AG08395 (cell line): ENCODE data around the gene ARHGEF25.
"Not testable (repeated sequence)": the region's sequence is repeated elsewhere in the genome, so short reads cannot be mapped to it uniquely, and the experiment has no call there.

ENCODE experiments used
- DNase-seq: peaks from one replicate; pipeline ENCODE4 v3.0.0; 2012; ENCODE audit warnings: mixed read lengths, low spot score

The ARHGEF25 gene

DNA sequence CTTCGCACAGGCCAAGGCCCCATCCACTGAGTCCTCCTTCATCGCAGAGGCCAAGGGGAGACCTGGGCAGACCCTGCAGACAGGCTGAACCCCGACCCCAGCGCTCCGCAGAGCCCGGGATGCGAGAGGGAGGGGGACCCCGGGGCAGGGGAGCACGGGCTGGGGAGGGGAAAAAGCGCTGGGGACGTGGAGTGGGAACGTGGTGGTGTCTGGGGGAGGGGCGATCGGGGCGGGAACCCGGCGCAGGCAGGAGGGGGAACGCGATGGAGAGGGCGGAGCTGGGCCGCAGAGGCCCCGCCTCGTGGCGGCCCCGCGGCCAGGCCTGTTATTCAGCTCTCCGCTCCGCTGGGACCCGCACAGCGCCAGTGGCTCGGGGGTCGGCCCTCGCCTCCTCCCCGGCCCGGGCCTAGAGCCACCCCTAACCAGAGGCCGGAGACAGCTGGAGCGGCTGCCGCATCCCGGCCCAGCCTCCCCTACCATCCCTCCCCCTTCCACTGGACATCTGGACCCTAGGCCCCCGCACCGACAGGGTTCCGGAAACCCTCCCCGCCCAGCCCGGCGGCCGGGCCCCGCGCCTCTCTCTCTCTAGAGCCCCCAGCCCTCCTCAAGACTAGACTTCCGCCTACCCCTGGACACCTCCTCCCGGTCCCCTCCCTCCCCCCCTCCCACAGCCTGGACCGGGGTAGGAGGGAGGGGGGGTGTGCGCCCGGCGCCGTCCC lies at the start of gene ARHGEF25:
Gene ARHGEF25, plus strand, starts transcription at position 328 of the 719 bp plus-strand sequence. CDS start 460 bp downstream, outside the sequence.
- peak; percentile 88 for DNase-seq

DNA sequence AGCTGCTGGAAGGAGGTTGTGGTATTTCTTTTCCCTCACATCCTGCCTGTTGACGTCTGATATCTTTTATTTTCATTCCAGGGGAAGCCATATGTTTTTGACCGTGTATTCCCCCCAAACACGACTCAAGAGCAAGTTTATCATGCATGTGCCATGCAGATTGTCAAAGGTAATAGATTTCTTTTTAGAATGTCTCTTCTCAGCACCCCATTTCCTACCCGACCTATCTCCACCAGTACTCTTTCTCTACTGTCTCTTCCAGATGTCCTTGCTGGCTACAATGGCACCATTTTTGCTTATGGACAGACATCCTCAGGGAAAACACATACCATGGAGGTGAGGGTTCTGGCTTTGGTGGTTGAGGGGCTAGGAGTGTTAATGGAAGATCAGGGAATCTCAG lies 47.9 kb upstream of the ARHGEF25 start:
- no peak for DNase-seq

DNA sequence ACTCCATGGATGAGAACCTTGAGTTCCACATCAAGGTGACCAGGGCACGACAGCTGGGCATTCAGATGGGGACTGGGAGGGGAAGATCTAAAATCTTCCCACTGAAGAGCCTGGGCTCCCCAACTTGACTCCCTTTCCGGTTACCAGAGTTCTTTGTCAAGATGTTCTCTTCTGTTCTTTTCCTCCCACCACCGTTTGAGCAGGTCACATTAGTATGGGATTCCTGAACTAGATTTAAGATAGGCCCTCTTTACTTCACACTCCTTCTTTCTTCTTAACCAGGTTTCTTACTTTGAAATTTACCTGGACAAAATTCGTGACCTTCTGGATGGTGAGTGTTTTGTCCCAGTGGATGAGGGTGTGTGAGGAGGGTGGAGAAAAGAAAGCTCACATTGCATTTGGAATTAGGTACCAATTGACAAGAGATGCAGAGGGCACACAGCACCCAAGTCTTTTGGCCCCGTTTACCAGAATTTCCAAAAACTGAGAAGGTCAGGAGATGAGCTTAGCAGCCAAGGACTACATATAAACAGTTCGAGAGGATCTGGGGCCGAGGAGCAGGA lies 47.0 kb upstream of the ARHGEF25 start:
- no peak for DNase-seq

DNA sequence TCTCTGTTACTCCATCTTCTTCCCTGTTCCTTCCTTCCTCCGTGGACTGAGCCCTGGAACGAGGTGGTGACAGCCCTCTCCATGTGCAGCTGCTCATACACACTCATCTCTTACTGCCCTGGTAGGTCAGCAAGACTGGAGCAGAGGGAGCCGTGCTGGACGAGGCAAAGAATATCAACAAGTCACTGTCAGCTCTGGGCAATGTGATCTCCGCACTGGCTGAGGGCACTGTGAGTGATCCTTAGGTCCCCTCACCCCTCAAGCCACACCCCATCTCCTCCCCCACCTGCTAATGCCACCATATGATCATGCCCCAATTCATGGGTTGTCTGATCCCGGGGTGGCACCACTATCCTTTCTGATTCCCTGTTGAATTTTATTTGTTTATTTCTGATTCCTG lies 42.4 kb upstream of the ARHGEF25 start:
- DNase-seq = no peak

DNA sequence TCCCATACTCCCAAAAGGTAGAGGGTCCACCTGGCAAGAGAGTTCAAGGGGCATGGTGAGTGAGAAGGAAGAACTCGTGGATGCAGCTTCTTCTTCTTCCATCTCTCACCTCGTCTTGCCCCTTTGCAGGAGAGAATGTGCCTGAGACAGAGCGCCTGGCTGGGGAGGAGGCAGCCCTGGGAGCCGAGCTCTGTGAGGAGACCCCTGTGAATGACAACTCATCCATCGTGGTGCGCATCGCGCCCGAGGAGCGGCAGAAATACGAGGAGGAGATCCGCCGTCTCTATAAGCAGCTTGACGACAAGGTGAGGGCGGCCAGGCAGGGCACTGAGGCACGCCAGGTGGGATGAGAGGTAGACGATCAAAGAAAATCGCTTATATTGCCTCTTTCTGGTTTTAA lies 41.4 kb upstream of the ARHGEF25 start:
- DNase-seq = no peak

DNA sequence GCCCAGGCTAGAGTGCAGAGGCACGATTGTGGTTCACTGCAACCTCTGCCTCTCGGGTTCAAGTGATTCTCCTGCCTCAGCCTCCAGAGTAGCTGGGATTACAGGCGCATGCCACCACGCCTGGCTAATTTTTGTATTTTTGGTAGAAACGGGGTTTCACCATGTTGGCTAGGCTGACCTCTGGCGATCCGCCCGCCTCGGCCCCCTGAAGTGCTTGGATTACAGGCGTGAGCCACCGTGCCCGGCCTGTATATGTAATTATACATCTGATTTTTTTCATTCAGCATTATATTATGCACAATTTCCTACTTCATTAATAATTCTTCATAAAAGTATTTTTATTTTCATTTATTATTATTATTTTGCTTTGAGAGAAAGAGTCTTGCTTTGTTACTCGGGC lies 40.8 kb upstream of the ARHGEF25 start:
- not testable (repeated sequence) for DNase-seq

DNA sequence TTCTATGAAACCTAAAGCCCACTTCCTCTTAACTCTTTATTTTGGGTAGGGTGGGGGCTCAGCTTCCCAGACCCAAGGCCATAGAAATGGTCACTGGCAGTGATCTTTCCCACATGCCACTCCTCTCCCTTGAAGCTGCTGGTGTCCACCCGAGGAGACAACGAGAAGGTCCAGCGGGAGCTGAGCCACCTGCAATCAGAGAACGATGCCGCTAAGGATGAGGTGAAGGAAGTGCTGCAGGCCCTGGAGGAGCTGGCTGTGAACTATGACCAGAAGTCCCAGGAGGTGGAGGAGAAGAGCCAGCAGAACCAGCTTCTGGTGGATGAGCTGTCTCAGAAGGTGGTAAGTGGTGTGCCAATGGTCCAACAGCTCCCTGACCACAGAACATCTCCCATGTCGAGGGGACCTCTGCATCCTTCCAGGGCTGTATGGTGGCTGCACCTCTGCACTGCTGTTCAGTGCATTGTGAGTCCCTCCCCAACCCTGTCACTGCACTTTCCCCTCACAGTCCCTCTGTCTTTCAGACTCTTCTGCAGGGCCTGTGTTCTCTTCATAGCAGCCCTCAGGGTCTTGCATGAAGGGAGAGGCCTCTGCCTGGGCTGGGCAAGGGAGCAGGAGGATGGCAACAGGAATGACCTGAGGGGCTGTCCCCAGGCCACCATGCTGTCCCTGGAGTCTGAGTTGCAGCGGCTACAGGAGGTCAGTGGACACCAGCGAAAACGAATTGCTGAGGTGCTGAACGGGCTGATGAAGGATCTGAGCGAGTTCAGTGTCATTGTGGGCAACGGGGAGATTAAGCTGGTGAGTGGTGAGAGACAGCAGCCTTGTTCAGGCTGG lies 39.1 kb upstream of the ARHGEF25 start:
- DNase-seq = no peak

DNA sequence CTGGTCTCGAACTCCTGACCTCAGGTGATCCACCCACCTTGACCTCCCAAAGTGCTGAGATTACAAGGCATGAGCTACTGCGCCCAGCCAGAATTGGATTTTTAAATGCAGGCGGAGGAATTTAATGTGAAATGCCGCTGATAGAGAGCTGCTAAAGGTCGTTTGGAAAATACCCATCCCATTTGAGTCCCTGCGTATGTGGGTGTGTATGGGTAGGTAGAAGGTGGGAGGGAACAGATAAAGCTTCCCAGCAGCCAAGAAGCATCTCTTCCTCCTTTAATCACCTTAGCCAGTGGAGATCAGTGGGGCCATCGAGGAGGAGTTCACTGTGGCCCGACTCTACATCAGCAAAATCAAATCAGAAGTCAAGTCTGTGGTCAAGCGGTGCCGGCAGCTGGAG lies 36.4 kb upstream of the ARHGEF25 start:
- DNase-seq = no peak

DNA sequence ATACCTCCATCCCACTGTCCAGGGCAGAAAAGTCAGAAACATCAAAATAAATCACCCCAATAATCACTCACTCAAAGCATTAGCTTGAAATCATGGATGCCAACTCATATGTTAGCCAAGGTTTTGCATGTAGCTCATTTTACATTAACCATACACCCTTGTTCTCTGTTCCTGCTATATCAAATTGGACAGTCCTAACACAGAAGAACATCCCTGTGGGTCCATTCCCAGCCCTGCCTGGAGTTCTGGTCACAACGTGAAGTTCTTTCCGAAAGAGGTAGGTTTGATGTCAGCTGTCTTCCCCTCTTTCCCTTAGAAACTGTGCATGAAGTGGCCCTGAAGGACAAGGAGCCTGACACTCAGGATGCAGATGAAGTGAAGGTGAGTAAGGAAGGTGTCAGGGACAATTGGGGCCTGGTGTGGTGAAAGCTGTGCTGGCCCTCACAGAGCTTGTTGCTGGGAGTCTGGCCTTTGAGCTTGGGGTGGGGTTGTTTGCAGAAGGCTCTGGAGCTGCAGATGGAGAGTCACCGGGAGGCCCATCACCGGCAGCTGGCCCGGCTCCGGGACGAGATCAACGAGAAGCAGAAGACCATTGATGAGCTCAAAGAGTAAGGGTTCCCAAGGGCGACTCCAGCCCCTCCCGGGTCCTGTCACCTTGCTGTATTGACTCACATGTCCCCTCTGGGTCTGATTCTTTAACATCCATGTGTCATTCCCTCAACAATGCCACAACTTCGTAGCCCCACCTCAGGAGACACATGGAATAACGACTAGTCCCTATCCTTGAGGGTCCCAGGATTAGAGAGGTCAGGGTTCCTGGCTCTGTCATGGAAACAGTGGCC lies 35.2 kb upstream of the ARHGEF25 start:
- DNase-seq = no peak

DNA sequence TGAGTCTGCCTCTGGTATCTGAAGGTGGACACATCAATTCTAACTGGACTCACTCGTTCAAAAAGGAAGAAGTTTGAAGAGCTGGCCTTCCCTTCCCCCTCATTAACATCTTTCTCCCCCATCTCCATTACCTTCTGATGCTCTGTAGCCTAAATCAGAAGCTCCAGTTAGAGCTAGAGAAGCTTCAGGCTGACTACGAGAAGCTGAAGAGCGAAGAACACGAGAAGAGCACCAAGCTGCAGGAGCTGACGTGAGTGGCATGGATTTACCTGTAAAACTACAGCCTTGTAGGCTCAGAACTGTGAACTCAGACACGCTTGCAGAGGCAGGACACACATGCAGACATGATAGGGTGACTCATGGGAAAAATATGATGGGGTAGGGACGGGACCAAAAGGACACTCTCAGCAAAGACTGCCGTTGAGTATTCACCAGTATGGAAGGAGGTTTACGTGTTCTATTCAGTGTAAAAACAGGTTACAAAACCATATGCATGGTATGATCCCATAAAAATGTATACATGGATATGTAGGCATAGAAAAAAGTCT lies 34.5 kb upstream of the ARHGEF25 start:
- DNase-seq = no peak

DNA sequence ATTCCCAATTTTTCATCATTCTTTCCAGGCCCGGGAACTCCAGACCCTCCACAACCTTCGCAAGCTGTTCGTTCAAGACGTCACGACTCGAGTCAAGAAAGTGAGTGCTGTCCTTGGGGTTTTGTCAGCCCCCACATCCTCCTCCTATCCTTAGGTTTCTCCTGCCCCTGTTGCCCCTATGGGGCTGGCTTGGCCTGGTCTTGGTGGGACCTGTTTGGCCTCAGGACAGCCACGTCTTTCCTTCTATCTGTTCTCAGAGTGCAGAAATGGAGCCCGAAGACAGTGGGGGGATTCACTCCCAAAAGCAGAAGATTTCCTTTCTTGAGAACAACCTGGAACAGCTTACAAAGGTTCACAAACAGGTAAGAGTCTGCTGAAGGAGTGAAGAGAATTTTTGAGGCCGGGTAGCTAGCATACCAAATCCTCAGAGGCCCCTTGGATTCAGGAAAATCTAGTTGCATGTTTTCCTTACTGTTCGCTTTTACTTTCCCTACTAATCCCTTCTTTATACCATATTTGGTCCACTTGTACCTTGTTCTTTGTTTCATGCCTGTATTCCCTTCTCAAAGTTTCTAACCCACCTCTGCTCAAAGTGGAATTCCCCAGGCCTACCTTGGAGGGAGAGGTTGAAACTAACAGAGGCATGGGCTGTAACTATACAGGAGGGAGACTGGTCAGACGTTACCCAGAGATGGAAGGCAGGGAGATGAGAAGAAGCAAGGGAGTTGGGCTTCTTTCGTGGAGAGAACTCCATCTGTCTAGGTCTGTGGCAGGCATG lies 33.1 kb upstream of the ARHGEF25 start:
- no peak for DNase-seq

DNA sequence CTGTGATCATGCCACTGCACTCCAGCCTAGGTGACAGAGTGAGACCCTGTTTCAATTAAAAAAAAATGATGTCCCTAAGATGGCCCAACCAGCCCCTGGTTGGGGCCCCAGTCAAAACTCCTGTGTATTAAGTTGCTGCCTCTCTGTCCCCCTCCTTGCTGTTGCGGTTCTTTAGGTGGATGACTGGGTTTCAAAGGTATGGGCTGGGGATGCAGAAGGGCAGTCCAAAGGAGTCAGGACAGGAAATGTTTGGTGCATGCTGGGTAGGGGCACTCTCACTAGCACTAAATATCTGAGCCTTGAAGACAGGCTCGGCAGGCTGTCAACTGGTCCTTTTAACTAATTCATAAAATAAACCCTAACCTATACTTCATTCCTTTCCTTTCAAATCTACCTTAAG lies 32.2 kb upstream of the ARHGEF25 start:
- no peak for DNase-seq

DNA sequence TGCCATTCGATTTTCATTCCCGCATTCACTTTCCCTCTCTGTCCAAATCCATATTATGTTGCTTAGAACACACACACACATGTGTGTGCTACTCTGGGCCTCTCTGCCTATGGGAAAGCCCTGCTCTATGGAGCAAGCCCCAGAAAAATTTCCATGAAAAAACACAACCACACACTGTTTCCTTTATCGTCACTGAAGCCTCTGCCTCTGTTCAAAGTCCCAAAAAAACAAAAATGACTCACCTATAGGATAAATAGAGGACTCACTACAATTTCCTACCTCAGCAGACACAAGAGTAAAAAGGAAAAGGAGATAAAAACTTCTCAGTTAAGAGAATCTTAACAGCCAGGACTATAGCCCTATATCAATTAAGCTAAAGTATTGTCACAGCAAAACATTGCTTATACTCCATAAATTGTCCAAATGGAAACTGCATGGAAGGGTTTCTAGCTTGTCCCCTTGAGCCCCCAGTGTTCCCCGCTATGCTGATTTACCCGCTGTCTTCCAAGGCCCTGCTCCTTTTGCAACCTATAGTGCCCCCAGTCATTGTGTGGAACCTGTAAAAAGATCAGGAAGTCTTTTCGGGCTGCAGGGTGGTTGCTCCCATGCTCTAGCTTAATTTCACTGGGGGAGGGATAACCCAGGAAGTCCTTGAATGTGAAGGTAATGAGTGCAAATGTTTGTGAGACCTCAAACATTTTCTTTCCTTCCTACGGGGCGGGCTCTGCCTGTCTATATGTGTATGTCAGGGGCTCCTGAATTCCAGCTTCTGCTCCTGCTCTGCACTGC lies 31.4 kb upstream of the ARHGEF25 start:
- DNase-seq = no peak

DNA sequence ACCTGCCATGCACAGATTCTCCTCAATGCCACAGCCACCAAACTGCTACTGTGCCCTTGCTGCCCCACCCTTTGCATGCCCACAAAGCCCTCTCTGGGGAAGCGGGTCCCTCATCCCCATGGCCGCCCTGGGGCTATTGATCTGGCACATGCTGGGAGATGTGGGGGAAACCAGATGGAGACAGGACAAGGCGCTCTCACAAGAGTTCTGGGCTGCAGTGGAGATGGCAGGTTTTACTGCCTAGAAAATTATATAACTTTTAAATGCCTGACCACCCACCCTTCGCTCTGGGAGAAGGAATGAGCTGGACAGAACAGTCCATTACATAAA lies 30.8 kb upstream of the ARHGEF25 start:
- no peak for DNase-seq

DNA sequence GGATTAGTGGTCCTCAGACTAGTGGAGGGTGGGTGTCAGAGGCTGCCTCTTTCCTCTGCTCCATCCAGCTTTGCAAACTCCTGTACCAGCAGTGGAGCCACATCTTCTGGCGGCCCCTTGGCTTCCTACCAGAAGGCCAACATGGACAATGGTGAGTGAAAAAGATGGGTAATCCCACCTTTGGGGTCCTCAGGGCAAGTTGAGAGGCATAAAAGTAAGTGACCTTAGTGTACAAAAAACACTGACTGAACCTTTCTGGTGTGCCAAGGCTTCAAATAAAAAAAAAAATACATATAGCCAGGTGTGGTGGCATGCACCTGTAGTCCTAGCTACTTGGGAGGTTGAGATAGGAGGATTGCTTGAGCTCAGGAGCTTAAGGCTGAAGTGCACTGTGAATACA lies 29.4 kb upstream of the ARHGEF25 start:
- DNase-seq = no peak

DNA sequence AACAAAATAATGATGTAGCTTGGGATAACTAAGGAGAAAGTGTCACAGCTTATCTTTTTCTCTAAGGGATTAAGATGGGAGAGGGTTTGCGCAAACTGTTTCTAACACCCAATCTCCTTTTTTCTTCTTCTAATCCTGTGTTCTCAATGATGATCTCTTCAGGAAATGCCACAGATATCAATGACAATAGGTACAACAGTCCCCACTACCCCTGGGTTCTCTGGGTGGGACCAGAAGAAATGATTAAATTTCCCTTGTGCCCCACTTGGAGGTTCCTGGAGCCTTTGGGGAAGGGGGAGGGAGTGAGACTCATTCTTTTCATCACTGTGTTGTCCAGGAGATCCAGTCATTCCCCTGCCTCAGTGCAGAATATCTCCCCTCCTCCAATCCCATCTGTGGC lies 28.8 kb upstream of the ARHGEF25 start:
- DNase-seq = no peak

DNA sequence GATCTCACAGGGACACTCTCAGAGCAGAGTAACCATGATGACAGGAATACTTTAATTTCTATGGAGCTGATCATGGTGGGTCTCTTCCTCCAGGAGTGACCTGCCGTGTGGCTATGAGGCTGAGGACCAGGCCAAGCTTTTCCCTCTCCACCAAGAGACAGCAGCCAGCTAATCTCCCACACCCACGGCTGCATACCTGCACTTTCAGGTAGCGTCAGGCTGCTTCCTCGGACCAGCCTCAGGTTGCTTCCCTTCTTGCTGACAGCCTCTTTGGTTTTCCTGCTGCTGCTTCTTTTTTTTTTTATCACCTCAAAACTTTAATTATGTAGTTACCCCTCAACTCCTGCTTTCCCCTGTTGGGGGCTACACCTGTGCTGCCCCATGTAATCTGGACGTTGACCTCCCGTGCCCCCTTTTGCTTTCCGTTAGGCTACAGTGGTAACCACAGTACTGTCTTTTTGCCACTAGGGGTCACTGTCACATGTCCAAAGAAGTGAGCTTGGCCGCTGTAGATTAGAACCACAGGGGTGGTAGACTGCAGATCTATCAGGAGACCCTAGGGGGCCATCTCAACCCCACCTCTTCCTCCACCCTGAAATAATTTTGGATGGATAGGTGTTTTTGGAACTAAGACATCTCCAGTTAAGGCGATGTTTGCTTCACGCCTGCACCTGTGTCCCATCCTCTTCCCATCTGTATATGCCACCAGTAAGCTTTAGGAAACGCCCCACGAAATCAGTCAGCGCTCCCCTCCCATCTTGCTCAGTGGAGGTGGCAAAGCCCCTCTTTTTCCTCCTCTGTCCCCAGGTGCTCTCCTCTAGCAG lies 28.0 kb upstream of the ARHGEF25 start:
- peak; percentile 94 for DNase-seq

DNA sequence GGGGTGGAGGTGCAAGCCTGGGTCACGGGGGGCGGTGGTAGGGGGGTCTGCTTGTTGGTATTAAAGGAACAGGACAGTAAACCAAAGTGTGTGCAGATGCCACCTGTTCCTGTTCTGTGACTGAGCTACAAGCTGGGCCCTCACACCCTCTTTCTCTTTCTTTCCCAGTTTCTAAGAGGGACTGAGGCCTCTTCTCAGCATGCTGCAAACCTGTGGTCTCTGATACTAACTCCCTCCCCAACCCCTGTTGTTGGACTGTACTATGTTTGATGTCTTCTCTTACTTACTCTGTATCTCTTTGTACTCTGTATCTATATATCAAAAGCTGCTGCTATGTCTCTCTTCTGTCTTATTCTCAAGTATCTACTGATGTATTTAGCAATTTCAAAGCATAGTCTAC lies 27.2 kb upstream of the ARHGEF25 start:
- no peak for DNase-seq

DNA sequence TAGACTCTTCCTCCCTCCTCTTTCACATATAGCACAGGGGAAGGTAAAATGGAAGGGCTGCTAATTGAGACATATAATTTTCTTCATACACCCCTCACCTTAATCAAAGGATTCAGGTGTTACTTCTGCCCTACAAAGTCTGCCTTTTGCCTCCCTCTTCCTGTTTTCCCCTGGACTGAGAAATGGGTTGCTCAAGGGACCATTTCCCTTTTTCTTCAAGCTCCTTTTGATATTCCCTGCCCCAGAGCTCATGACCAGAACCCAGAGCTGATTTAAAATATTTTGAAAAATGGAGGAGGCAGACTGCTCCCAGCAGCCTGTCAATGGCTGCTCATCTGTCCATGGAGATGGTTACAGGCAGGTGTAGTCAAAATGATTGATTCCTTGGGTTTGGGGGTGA lies 26.5 kb upstream of the ARHGEF25 start:
- no peak for DNase-seq

DNA sequence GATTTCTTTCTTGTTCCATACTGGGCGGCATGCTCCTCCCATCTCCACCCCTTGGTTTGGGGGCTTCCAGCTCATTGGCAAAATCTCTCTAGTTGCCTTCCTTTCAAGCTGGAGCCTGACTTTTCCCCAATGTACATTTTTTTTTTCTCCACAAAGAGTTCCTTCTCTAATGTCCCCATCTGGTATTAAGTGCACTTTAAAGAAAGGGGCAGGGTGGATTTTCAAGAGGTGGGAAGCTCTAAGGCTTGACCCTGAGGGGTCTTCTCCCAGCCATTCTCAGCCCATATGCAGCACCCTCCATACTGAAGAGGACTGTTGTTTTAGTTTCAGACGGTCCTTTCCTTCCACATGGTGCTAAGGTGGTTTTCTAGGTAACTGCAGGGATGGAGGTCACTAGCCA lies 26.1 kb upstream of the ARHGEF25 start:
- DNase-seq = no peak
